Esophagus muscularis mucosa (tissue), 4 donors: Measurements from ENCODE around the gene EML2. TPM values are rescaled to one million over a fixed set of nuclear protein-coding genes. Genes with fewer than 3 reads are reported as not detected.
A peak's percentile ranks its signal among the peaks of the same experiment; 100 is the strongest.

Experiments
- DNase-seq: peaks from one replicate; pipeline ENCODE4 v3.0.0-alpha.2; 2017; ENCODE audit errors: extremely low spot score
- H3K27ac ChIP-seq, 4 donors: fragments of 200-600 bp; sonication (generic); replicated peaks in 1 of 4; 1 replicate in 3 of 4; 2 replicates in 1 of 4; pipeline ENCODE4 v1.5.1; 2016 to 2019; ENCODE audit warnings: mild to moderate bottlenecking in 1 of 4
- H3K27me3 ChIP-seq, 4 donors: fragments of 200-600 bp; sonication (generic); one replicate each; pipeline versions ENCODE4 v1.5.1 to v1.6.0; 2016 to 2019
- H3K36me3 ChIP-seq, 4 donors: fragments of 200-600 bp; sonication (generic); one replicate each; pipeline ENCODE4 v1.5.1; 2016 to 2019
- H3K4me1 ChIP-seq, 4 donors: fragments of 200-600 bp; sonication (generic); one replicate each; pipeline ENCODE4 v1.5.1; 2016 to 2019
- H3K4me3 ChIP-seq, 4 donors: fragments of 200-600 bp; sonication (generic); 1 replicate in 2 of 4; 2 replicates in 2 of 4; pipeline ENCODE4 v1.5.1; 2016 to 2019; ENCODE audit warnings: mild to moderate bottlenecking in 4 of 4, moderate library complexity in 1 of 4
- H3K9me3 ChIP-seq, 4 donors: fragments of 200-600 bp; sonication (generic); 1 replicate in 3 of 4; 2 replicates in 1 of 4; pipeline ENCODE4 v1.5.1; 2016 to 2019
- EP300 ChIP-seq: sonication (generic); formaldehyde crosslinking; IDR thresholded peaks from one replicate; pipeline ENCODE4 v1.6.1; 2017; ENCODE audit warnings: antibody characterized with exemption
- POLR2A ChIP-seq: fragments of 450-650 bp; IDR thresholded peaks from one replicate; pipeline ENCODE4 v1.6.1; 2017; ENCODE audit warnings: antibody characterized with exemption, moderate library complexity, mild to moderate bottlenecking, low read depth
- POLR2AphosphoS5 ChIP-seq, 2 donors: sonication (generic); formaldehyde crosslinking; IDR thresholded peaks; one replicate each; pipeline ENCODE4 v1.6.1; 2017; ENCODE audit warnings: antibody characterized with exemption in 2 of 2
- WGBS: methylation state at CpG from one replicate; pipeline ENCODE4 v1.1.5; 2018; 5-methylcytosine and 5-hydroxymethylcytosine counted together
- intact Hi-C: fragments of 100-400 bp; cut with DNase I; formaldehyde crosslinking; loops from one replicate; pipeline ENCODE4 v1.15.1; 2023
- total RNA-seq, 4 donors: library from RNA; depleted of rRNA; stranded (reverse); fragments of >200 nt; gene quantifications; one replicate each; pipeline versions ENCODE4 v1.1.0 to v1.2.1, GENCODE V29; 2016
- TF ChIP-seq, protein P1 (sequence below), 3 experiments: fragments of 200-600 bp in 2 of 3; fragments of 450-650 bp in 1 of 3; sonication (generic) in 2 of 3; IDR thresholded peaks; one replicate each; pipeline ENCODE4 v1.5.1; 2017 to 2019; ENCODE audit warnings: antibody characterized with exemption in 3 of 3, mild to moderate bottlenecking in 2 of 3, moderate library complexity in 1 of 3

Gene EML2
- total RNA-seq, 4 donors from 2014 or later = 12.0 to 28.4 (median 18.3) TPM

DNA sequence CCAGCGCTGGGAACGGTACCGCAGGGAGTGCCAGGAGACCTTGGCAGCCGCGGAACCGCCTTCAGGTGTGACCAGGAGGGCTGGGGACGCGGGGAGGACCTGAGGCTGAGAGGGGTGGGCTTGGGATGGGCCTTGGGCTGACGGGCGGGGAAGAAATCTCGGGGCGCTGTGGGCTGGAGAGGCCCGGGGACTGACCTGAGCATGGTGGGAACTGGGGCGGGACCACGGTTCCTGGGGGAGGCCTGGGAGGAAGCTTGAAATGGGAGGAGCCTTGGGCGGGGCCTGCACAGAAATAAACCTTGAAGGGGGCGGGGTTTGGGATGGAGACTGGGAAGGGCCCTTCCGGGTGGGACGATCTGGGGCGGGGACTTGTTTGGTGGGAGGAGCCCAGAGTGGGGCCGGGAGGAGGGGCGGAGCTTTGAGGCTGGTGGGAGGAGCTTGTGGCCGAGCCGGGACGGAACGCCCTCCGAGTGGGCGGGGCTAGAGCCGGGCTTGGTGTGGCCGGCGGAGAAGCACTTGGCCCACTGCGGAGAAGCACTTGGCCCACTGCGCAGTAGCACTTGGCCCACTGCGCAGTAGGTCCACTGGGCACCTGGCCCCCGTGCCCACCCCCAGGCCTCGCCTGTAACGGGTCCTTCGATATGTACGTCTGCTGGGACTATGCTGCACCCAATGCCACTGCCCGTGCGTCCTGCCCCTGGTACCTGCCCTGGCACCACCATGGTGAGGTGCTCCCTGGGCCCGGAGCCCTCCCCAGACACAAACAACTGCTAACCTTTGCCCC is 31.7 kb upstream of the EML2 start:
- no peak for DNase-seq
- Histone ChIP-seq H3K27me3 (peaks cover 6 to 100% (median 53%) of the 10 kb centered on the region in 4 donors), H3K36me3 (no peaks in the 10 kb centered on the region)

DNA sequence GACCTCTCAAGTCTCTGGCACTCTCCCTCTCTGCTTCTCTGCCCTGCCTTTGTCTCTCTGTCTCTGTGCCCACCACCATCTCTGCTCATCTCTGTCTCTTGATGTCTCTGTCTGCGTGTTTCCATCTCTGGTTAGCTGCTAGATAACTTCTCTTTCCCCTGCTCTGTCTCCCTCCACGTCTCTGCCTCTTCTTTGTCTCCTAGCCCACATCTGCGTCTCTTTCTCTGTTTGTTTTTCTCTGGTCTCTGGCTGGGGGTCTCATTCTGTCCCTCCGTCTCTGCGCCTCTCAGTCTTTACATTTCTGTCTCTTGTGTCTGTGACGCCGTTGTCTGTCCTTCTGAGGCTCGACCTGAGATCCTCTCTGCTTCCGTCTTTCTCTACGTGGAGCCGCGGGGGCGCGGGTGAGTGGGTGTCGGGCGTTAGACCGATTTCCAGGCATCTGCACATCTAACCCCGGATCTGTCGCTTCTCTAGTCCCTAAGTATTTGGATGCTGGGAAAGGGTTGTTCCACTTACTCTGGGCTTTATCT is 29.2 kb upstream of the EML2 start:
- Histone ChIP-seq H3K9me3 (no peaks in the 10 kb centered on the region), H3K27ac (no peak overlapping the region), H3K27me3 (peaks cover 6 to 100% (median 54%) of the 10 kb centered on the region in 4 donors), H3K36me3 (no peaks in the 10 kb centered on the region), H3K4me3 (peak overlapping the region; percentile 33 to 49 (median 36)), H3K4me1 (peaks cover 22 to 40% (median 32%) of the 10 kb centered on the region in 4 donors)
- 2% methylated on average over 19 of the region's 19 CpGs for WGBS
- DNase-seq = no peak
- intact Hi-C loops = no loop called here
- TF ChIP-seq POLR2AphosphoS5 (IDR thresholded peaks at IDR 0.05) = no peak
- TF ChIP-seq POLR2A = no peak
- TF ChIP-seq, protein P1, sequence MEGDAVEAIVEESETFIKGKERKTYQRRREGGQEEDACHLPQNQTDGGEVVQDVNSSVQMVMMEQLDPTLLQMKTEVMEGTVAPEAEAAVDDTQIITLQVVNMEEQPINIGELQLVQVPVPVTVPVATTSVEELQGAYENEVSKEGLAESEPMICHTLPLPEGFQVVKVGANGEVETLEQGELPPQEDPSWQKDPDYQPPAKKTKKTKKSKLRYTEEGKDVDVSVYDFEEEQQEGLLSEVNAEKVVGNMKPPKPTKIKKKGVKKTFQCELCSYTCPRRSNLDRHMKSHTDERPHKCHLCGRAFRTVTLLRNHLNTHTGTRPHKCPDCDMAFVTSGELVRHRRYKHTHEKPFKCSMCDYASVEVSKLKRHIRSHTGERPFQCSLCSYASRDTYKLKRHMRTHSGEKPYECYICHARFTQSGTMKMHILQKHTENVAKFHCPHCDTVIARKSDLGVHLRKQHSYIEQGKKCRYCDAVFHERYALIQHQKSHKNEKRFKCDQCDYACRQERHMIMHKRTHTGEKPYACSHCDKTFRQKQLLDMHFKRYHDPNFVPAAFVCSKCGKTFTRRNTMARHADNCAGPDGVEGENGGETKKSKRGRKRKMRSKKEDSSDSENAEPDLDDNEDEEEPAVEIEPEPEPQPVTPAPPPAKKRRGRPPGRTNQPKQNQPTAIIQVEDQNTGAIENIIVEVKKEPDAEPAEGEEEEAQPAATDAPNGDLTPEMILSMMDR (IDR thresholded peaks at IDR 0.05) = no peak
- TF ChIP-seq EP300 = no peak

More for the DNA sequence above, 31.7 kb upstream of the EML2 start:
- 13% methylated on average over 24 of the region's 42 CpGs for WGBS
- Histone ChIP-seq H3K27ac (no peak overlapping the region), H3K9me3 (no peaks in the 10 kb centered on the region), H3K4me1 (peaks cover 22 to 40% (median 32%) of the 10 kb centered on the region in 4 donors), H3K4me3 (peak overlapping the region in 2 of 4 donors; percentile 2 to 12)
- intact Hi-C loops = no loop called here
- no peak for TF ChIP-seq POLR2A
- TF ChIP-seq POLR2AphosphoS5 (IDR thresholded peaks at IDR 0.05) = no peak
- TF ChIP-seq, protein P1 (IDR thresholded peaks at IDR 0.05) = no peak
- TF ChIP-seq EP300 = no peak

DNA sequence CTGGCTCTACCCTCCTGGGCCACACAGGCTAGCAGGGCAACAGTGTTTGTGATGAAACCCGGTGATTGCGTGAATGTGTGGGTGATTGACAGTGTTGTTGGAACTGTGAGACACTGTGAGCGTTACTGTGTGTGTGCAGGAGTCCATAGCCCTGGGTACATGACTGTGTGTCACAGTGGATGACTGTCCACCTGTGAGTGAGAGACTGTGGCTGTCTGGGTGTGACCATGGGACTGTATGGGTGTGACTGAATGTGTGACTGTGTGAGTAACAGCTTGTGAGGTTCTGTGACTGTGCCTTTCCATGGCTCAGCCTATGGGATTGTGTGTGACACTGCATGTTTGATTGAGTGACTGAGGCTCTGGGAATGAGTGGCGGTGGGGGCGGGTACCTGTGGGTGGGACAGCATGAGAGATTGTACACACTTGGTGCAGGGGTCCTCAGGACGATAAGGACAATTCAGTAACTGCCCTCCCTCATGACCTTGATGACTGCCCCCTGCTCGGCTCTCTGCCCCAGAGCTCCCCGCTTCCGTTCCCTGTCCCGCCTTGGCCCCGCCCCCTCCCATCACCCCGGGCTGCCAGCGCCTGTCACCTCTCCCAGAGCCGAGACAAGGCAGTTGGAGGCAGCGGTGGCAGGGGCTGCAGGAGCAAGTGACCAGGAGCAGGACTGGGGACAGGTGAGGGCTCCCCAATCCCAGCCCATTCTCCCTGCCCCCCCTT is 28.6 kb upstream of the EML2 start, which contains the start of gene GIPR:
Gene GIPR (plus strand): TSS at position 602 of the 722 bp plus-strand sequence. CDS start 1,300 bp downstream, outside the sequence.
- Histone ChIP-seq H3K27ac (no peak within 1 kb of the TSS), H3K36me3 (no peaks in the 10 kb centered on the region), H3K9me3 (no peaks in the 10 kb centered on the region), H3K4me1 (peaks cover 22 to 40% (median 32%) of the 10 kb centered on the region in 4 donors), H3K27me3 (peaks cover 6 to 100% (median 53%) of the 10 kb centered on the region in 4 donors), H3K4me3 (peak within 1 kb of the TSS; percentile 33 to 49 (median 36))
- WGBS = 27% methylated on average over 6 of the region's 15 CpGs
- intact Hi-C loops = no loop called here
- DNase-seq = no peak
- TF ChIP-seq, protein P1 (IDR thresholded peaks at IDR 0.05) = no peak
- TF ChIP-seq POLR2AphosphoS5 (IDR thresholded peaks at IDR 0.05) (no peak), POLR2A (no peak), EP300 (no peak)

DNA sequence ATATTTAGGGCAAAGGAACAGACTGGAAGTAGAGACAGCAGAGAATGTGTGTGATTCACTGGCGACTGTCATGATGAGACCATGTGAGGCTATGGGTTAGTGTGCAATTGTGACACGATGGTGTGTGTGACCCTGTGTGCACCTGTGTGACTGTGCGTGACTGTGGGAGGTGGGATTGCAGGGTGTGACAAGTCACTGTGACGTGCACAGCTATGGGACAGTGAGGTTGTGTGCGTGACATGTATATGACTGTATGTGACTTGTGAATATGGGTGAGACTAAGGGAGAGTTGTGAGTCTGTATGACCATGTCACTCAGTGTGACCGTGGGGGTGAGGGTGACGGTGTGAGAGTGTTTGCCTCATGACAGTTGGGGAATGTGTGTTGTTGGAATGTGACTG is 25.4 kb upstream of the EML2 start:
- no peak overlapping the region for H3K27ac ChIP-seq
- intact Hi-C loops = no loop called here
- H3K9me3 ChIP-seq = no peaks in the 10 kb centered on the region
- TF ChIP-seq POLR2AphosphoS5 (IDR thresholded peaks at IDR 0.05) (no peak), POLR2A (no peak), EP300 (no peak)
- TF ChIP-seq, protein P1 (IDR thresholded peaks at IDR 0.05) = no peak
- H3K27me3 ChIP-seq = peaks cover 4 to 93% (median 29%) of the 10 kb centered on the region in 4 donors
- no peak overlapping the region for H3K4me3 ChIP-seq
- H3K36me3 ChIP-seq = no peaks in the 10 kb centered on the region
- no peak for DNase-seq
- H3K4me1 ChIP-seq = peaks cover 19 to 21% (median 19%) of the 10 kb centered on the region in 4 donors
- 69% methylated on average over 7 of the region's 7 CpGs for WGBS
